HG03159 (cell line): ENCODE results near the gene NT5M.
"Not testable (repeated sequence)": the region's sequence is repeated elsewhere in the genome, so short reads cannot be mapped to it uniquely, and the experiment has no call there.

Source experiments
- ATAC-seq: cut with Tn5 transposase; IDR thresholded peaks from one replicate; pipeline ENCODE4 v1.9.1; 2021; ENCODE audit warnings: mild to moderate bottlenecking, moderate library complexity; ENCODE audit not compliant: unreplicated experiment

The NT5M gene

GRCh38 chr17:17300624-17301568, 2.3 kb upstream of the NT5M start:
- no peak for ATAC-seq

DNA sequence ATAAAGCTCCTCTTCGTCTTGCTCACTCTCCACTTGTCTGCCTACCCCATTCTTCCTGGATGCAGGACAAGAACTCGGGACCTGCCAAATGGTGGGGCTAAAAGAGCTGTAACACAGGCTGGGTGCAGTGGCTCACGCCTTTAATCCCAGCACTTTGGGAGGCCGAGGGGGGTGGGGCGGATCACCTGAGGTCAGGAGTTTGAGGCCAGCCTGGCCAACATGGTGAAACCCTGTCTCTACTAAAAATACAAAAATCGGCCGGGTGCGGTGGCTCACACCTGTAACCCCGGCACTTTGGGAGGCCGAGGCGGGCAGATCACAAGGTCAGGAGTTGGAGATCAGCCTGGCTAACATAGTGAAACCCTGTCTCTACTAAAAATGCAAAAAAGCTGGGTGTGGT, 1.5 kb upstream of the NT5M start:
- ATAC-seq = not testable (repeated sequence)

DNA sequence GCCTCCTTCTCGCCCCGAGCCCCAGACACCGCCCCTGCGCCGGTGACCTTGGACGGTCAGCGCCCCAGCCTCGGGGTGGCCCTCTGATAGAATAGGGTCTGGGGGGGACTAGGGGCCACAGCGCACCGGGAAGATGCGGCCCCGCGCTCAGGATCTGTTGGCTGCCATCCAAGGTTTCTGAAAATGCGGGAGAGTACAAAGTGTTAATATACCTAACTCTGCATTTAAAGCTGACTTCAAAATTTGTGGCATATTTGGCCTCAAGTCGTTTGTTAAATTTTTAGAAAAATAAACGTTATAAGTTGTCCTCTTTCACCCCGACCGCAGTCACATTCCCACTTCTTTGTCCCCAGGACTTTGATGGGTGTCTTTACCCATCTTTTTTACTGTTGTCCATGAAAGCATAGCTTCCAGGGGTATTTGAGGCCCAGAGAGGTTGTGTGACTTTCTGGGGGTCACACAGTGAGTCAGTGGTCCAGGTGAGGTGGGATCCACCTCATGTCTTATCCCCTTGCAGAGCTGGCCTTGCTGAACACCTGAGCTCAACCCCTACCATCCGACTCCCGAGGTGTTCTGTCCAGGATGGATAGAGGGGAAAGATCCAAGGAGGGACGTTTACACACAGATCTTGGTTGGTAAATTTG, 796 bp downstream of the NT5M start:
- ATAC-seq = no peak

DNA sequence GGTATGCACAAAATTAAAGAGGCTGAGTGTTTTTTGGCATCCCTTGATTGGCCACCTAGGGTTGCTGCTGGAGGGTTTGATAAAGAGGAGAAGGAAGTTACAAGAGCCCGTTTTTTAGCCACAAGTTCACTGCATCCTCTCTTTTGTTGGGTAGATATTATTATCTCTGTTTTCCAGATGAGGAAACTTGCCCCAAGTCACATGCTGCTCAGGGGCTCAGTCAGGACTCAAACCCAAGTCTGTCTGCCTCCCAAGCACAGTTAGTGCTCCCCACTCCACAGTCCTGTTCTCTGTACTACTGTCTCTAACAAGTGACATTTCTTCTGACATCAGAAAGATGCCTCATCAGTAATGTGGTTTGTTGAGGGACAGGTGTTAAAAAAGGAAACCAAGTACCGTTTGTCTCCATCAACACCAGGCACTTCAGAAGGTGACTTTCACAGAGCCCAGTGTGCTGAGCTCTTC, 1.4 kb downstream of the NT5M start:
- ATAC-seq = no peak

DNA sequence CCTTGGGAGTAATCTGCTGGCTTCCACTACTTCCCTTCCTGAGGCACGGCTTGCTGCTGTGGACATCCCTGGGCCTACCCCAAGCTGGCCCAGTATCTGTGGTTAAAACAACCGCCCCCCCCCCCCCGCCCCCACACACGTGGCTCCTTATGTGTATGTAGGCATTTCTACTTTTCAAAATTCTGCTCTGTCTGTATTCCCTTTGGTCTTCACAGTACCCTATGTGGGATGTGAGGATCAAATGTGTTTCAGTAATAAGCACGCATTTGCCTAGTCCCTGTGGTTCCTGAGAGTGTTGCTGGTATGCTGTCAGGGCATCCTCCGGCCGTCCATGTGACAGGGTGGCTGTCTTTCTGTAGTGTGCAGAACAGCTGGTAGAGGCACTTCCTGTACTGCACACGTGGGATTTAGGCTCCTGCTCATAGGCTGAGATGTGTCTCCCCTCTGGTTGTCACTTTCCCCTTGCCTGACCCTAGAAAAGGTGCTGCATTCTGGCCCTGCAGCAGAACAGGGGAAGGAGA, 2.2 kb downstream of the NT5M start:
- peak; percentile 70 for ATAC-seq

- ATAC-seq = no peak
Observed at GRCh38 chr17:17309356-17309755, 6.2 kb downstream of the NT5M start.

GRCh38 chr17:17313350-17313991, 10.3 kb downstream of the NT5M start:
- no peak for ATAC-seq

- ATAC-seq = no peak
Observed at GRCh38 chr17:17314501-17315071, 11.4 kb downstream of the NT5M start.

- ATAC-seq = no peak
Observed at GRCh38 chr17:17315142-17315821, 12.1 kb downstream of the NT5M start.

GRCh38 chr17:17320188-17320910, 17.2 kb downstream of the NT5M start:
- no peak for ATAC-seq

GRCh38 chr17:17320911-17321220, 17.7 kb downstream of the NT5M start:
- no peak for ATAC-seq

DNA sequence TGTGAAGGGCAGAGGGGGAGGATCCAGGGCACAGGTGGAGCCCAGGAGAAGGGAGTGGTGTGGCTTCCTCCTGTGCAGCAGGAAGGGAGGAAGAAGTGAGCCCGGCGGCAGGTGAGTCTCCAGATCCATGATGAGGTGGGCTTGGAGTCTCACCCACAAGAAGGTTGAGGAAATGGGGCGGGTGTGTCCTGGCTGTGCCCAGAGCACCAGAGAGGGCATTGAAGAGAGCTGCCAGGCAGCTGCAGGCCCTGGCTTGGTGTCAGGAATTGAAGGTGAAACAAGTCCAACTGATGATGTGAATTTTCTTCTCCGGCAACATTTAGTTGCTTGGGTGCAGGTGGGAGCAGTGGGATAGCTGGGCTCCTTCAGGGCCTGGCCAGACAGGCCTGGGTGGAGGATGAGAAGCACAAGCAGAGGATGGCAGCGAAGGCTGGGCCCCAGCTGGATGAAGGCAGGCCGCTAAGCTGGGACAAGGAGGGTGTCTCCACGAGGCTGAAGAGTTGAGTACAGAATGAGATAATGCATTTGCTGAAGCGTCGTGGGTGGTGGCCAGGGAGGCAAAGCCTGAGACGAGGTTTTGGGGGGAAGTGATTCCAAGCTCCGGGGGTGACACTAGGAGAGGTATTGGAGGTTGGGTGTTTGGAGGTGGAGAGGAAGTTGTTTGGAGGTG, 18.3 kb downstream of the NT5M start:
- ATAC-seq = no peak

GRCh38 chr17:17322516-17323510, 19.6 kb downstream of the NT5M start:
- no peak for ATAC-seq

DNA sequence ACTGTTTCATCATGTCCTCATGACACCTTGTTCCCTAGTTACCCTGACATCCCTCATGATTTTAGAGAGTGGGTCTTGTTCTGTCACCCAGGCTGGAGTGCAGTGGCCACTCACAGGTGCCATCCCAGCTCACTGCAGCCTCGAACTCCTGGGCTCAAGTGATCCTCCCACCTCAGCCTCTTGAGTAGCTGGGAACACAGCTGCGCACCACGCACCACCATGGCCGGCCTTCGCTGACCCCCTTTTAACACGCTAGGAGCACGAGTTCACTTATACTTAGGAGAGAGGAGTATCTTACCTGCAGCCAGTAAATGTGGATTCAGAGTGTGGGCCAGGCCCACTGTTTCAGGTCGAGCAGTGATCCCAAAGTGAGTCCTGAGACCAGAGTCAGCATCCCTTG, 21.4 kb downstream of the NT5M start:
- no peak for ATAC-seq

DNA sequence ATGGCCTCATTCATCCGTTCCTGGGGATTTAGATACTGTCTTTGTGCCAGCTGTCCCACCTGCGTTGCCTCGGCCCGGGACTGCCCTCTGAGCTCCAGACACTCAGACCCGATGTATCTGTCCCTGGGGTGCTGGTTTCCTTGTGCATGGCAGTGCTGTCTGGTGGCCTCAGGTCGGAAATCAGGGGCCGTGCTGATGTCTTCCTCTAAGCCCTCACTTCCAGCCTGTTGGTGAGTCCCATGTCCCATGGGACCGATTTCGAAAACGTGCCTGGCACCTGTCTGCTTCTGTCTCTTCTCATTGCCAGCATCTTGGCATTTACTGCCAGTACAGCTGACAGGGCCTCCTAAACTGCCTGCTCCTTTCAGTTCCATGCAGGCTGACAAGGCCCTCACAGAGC, 22.1 kb downstream of the NT5M start:
- no peak for ATAC-seq

GRCh38 chr17:17325816-17326215, 22.6 kb downstream of the NT5M start:
- ATAC-seq = no peak

GRCh38 chr17:17326275-17326875, 23.2 kb downstream of the NT5M start:
- no peak for ATAC-seq

DNA sequence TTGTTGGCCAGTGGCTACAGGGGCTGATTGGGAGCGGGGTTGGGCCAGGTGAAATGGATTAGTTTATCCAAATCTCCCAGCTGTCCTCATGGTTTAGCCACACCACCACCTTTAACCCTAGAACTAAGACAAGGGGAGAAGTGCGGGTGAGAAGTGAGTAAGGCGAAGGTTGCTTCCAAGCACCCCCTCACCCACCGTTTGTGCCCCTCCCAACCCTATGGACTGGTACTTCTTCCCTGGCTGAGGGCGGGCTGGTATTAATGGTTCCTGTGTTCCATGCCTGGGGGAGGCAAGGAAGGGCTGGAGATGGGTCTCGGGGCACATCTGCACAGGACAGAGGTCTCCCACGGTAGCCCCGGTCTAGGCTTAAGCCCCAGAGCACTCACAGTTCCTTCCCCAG, 25.1 kb downstream of the NT5M start:
- ATAC-seq = no peak
